ENCODE measurements around the gene TRIM8.

Gene TRIM8, protein sequence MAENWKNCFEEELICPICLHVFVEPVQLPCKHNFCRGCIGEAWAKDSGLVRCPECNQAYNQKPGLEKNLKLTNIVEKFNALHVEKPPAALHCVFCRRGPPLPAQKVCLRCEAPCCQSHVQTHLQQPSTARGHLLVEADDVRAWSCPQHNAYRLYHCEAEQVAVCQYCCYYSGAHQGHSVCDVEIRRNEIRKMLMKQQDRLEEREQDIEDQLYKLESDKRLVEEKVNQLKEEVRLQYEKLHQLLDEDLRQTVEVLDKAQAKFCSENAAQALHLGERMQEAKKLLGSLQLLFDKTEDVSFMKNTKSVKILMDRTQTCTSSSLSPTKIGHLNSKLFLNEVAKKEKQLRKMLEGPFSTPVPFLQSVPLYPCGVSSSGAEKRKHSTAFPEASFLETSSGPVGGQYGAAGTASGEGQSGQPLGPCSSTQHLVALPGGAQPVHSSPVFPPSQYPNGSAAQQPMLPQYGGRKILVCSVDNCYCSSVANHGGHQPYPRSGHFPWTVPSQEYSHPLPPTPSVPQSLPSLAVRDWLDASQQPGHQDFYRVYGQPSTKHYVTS

DNA sequence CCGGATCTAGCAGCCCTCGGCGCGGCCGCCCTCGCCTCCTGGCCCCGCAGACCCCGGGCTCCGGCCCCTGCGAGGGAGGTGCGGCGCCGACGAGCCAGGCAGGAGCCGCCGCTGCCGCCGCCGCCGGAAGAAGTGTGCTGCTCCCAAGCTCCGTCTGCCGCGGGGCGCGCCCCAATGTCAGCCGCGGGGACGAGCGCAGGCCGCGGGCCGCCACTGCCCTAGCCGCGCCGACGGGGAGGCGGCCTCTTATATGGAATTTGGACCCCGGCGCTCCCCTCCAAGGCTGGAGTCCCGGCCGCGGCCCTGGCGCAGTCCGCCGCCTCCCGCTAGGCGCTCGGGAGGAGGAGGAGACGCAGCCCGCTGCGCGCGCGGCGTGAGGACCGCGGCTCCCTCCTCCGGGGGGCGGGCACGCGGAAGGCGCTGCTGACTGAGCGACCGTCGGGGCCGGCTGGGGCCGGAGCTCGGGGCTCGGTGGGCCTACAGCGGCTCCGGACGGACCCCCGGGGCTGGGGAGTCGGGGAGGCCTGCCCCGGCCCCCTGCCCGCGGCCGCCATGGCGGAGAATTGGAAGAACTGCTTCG is at the start of gene TRIM8:
Gene TRIM8, plus strand, starts transcription at position 414 of the 580 bp plus-strand sequence. Its CDS starts 139 bp downstream, at position 553.
- DNase-seq: peak in 1 of 2 experiments; percentile 79

GRCh38 chr10:102595293-102595692 is 49.0 kb upstream of the TRIM8 start:
- DNase-seq: no peak

DNA sequence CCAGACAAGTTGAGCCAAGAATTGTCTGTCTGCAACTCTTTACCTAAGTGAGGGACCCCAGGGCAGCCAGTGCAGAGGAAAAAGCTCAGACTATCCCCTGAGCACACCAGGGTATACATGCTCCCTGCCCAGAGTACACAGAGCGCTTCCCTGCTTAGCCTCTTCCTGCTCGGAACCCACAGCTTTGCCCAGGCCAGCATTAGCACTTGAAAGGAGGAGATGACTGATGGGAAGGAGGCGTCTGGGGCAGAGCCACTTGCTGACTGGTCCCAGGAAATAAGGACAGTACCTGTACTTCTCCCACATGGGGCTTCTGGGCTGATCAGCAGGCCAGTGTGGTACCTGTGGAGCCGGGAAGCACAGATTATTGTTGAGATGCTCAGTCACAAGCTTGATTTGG is 48.4 kb upstream of the TRIM8 start:
- DNase-seq: no peak

DNA sequence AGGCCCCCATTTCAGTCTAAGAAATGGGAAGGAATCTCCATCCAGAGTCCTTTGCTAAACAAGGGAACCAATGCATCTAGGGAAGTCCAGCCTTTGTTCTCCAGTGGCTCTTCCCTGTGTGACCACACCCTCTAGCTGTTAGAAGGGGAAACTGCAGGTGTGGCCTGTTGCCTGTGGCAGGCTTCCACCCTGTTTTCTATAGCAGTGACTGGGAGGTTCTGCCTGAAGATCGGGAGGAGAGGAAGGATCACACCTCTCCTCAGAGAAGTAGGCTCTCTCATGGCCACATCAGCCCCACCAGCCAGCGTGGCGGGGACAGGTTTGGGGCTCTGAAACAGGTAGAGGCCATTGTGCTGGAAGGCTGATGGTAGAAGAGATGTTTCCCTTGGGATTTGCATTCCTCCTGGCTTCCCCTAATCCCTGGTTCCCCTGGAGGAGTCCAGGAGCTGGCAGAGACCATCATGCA is 47.7 kb upstream of the TRIM8 start:
- peak; percentile 35 to 72 for DNase-seq

GRCh38 chr10:102597131-102597991 is 46.9 kb upstream of the TRIM8 start:
- DNase-seq: no peak

- no peak for DNase-seq
Measured at GRCh38 chr10:102598243-102598642, 46.0 kb upstream of the TRIM8 start.

DNA sequence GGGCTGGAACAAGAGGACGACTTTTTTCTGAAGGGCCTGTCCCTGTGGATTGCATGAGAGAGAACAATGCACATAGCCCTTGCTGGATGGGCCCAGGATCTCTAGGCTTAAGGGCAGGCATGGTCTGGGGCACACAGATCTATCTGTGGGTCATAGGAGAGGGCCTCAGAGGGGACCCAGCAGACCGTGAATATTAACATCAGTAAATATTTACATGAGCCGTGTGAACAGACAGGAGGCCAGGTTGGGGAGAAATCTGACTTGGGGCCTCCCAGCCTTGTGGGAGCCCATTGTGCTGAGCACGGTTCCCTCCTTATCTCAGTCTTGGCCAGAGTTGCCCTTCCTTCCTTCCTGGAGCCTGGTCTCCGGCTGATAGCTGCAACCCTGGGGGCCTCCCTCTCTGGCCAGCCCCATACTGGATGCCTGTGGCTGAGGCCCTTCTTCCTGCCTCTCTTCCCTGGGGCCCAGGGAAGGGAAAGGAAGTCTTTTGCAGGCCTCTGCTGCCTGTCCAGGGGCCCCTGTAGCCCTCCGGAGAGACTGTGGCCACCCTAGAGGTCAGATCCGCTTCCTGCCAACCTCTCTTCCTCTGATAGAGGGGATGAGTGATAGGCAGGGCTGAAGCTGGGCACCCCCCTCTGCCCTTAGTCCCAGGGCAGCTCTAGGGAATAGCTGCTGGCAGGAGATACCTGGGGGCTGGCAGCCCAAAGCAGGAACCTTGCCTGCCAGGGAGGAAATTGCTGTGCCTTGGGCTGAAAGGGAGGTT is 44.5 kb upstream of the TRIM8 start:
- peak in 1 of 2 experiments; percentile 26 for DNase-seq

- no peak for DNase-seq
Measured at GRCh38 chr10:102600816-102601215, 43.5 kb upstream of the TRIM8 start.

DNA sequence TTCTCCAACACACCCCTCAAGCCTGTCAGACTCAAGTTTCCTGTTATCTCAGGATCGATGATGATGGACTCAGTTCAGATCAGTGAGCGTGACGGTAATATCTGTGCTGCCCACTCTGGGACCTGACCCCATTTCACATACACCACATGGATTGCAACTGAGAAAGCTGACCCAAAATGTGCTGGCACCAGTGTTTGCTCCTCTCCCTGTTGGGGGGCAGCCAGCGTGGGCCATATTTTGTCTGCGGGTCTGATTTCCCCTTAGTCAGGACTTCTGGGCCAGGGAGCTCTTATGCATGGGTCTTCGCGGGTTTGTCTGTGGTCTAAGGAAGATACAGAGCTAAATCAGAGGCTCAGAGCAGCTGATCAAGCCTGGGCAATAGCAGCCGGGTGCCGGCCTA is 42.6 kb upstream of the TRIM8 start:
- no peak for DNase-seq

DNA sequence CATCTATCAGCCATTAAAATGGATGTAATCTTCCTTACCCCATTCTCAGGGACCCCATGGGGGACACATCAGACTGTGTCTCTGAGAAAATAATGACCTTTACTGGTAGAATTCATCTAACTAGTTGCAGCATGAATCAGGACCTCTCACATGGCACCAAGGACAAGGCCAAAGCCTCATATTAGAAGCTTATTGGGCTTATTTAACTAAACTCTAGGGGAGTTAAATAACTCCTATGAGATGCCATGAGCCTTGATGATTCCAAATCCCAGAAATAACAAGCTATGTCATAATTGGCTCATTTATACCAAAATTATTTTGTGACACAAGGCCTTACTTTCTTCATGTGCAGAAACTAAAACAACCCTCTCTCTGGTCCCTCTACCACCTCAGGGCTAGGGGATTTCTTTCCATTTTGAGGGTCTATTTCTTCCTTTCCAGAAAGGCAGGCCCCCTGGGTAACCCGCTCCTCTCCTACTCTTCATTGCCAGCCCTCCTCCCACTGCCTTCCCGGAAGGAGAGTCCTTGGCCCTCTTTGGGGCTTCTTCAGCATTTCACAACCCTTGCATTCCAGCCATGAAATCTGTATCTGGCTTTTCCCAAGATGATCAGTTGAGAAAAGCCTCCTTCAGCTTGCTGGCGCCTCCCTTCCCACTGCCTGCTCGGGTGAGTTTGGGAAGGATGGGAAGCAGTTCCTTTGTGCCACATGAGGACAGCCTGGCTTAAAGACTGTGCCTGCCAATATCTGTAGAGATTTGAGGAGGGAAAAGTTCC is 41.8 kb upstream of the TRIM8 start:
- no peak for DNase-seq

DNA sequence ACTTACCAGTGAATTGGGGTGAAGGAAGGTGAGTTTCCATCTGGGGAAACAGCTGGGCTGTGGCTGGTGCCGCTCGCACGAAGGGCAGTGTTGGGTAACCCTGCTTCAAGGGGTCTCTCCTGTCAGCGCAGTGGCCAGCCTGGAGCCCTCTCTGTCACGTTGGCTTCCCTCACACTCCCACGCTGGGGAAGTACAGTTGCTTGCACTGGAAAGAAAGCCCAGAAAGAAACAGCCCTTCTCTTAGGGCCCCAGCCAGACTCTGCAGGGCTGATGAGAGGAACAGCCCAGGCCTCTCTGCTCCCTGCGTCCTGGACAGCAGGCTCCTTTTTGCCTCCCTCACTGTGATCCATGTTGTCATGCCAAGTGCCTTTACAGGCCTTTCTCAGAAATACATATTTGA is 40.3 kb upstream of the TRIM8 start:
- no peak for DNase-seq

DNA sequence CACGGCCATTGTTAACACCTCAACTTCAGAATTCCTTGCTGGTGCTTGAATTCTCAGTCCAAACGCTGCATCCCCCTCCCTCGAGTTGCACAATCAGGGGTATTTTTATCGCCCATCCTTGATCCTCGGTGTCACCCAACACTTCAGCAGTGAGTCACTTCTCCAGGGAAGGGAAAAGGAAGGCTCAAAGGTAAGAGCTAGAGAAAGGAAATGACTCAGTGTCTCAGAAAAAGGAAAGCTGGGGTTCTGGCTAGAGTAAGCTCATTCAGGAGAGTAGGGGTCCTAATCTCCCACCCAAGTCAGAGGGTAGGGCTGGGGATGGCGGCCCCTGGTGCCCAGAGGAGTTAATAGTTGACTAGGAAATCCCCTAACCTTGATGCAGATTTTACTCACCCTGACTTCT is 39.8 kb upstream of the TRIM8 start:
- no peak for DNase-seq

GRCh38 chr10:102605712-102606111 is 38.6 kb upstream of the TRIM8 start:
- DNase-seq: no peak

GRCh38 chr10:102608487-102608886 is 35.8 kb upstream of the TRIM8 start:
- DNase-seq: no peak

DNA sequence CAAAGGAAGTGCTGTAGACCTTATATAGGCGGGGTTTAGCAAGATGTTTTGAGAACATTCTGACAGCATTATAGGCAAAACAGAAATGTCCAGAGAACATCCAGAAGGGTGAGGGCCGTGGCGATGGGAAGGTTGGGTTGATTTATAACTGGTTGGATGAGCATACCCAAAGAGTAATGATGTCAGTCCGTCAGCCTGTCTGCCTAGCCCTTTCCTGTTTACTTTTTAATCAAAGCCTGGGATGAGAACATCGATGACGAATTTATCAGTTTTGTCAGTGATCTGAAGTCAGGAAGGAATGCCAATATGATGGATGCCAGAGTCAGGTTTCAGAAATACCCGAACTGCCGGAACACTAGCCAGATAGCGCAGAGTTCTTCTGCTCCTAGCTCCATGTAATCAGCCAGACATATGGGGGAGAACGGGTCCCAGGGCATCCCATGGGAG is 33.8 kb upstream of the TRIM8 start:
- no peak for DNase-seq

- DNase-seq: no peak
Measured at GRCh38 chr10:102611514-102612087, 32.7 kb upstream of the TRIM8 start.

DNA sequence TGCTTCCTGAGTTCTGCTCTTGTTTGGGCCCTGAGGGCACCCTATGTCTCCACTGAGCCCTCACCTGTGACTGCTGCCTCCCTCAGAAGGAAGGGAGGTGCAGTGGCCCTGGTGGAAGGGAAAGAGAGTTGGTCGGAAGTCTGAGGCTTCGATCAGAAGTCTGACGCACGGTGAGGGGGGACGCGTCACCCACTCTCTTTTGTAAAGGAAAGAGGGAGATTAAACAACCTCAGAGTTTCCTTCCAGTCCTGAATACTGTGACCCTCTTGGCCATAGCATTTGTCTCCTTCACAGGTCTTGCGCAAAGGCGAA is 31.4 kb upstream of the TRIM8 start:
- no peak for DNase-seq

GRCh38 chr10:102613286-102613685 is 31.0 kb upstream of the TRIM8 start:
- no peak for DNase-seq

DNA sequence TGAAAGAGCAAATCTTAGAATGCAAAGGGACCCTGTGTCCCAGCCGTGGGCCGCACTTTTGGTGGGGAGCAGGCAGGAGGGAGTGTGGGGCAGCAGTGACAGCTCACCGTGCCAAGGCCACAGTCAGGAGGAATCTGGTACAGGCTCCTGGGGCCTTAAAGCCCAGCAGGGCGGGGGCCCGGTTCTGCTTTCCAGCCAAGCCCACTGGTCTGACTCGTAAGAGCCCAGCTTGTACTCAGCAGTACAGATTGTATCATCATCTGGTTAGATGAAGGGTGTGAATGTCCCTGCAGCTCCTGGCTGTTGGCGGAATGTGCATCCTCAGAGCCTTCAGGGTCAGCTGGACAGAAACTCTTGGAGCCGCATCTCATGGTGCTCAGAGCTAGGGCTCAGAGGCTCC is 30.5 kb upstream of the TRIM8 start:
- DNase-seq: no peak

DNA sequence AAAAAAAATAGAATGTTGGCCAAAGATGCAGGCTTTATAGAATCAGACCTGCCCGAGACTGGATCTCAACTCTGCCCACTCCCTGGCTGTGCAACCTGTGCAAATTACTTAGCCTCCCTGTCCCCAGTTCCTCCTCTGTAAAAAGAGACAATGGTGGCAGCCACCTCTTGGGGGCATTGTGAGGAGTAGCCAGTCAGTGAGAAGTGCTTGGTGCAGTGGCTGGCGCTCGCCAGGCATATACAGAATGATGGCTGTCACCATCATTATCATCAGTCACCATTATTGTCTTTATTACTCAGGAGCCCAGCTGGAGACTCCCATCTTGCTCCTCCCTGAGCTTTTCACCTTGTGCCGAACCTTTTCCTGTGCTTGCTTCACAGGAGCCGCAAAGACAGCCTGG is 29.4 kb upstream of the TRIM8 start:
- DNase-seq: no peak

DNA sequence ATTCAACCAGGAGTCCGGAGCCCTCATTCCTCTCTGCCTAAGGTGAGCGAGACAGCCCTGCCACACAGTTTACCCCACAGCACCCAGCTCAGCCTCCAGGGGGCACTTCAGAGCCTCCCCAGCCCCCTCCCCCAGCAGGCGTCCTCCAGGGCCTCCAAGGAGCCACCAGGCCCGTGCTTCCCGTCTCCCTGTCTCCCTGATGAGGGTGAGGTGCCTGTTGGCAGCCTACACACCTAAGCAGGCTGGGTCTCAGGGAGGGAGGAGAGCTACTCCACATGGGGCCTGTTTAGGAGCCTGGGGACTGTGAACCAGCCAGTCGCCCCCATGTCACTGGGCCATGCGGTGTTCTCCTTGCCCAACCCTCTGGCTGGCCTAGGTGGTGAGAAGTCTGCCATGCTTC is 28.9 kb upstream of the TRIM8 start:
- DNase-seq: peak in 1 of 2 experiments; percentile 2

Measured in NCI-H526 (cell line).